ENCODE results near the gene UBAC1.

Gene UBAC1

DNA sequence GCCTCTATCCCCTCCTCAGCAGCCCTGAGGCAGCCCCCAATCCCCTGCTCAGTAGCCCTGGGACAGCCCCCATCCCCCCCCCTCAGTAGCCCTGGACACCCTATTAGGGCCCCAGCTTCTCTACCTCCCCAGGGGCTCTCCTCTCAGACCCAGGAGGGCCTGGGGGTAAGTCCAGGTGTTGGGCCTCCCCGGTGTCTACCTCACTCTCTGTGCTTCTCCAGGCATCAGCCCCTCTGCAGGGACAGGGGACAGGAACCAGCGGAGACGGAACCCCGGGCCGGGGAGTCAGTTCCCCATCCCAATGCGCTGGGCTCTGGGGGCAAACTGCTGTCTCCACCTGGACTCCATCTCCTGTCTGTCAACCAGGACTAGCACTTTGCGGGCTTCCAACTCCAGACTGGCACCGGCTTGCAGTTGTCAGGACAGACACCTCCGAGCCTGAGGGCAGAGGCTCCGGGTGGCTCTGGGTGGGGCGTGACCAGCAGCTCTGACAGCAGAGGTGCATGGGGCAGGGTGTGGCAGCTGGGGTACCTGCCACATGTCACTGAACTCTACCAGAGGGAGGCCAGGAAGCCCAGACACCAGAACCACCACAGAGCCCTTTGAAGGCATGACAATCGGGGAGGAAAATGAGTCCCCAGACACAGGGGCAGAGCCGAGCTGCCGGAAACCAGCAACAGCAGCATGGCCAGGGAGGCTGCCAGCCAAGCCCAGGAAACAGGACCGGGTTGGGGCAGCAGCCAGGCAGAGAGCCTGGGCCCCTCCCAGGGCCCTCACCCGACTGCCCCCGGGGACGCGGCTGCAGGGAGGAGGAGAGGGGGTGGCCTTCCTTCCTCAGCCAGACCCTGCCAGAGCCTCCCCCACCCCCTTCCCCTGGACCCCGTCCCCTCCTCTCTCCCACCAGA, 17.7 kb upstream of the UBAC1 start:
- in situ Hi-C loops (cut with HindIII; ENCODE audit: low pct_ligation_motif_present, low sequenced_read_pairs), result no loop called here
- Histone ChIP-seq H3K27me3 (replicated peaks) (peaks cover 4% of the 10 kb centered on the region), H3K36me3 (replicated peaks) (no peaks in the 10 kb centered on the region), H3K27ac (no peak overlapping the region), H3K4me3 (ENCODE audit: low read depth, low read length) (no peak overlapping the region)
- TF ChIP-seq, protein P1, sequence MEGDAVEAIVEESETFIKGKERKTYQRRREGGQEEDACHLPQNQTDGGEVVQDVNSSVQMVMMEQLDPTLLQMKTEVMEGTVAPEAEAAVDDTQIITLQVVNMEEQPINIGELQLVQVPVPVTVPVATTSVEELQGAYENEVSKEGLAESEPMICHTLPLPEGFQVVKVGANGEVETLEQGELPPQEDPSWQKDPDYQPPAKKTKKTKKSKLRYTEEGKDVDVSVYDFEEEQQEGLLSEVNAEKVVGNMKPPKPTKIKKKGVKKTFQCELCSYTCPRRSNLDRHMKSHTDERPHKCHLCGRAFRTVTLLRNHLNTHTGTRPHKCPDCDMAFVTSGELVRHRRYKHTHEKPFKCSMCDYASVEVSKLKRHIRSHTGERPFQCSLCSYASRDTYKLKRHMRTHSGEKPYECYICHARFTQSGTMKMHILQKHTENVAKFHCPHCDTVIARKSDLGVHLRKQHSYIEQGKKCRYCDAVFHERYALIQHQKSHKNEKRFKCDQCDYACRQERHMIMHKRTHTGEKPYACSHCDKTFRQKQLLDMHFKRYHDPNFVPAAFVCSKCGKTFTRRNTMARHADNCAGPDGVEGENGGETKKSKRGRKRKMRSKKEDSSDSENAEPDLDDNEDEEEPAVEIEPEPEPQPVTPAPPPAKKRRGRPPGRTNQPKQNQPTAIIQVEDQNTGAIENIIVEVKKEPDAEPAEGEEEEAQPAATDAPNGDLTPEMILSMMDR (IDR thresholded peaks at IDR 0.05; ENCODE audit: low read depth, low read length, missing control alignments), result no peak
- no peak for DNase-seq

DNA sequence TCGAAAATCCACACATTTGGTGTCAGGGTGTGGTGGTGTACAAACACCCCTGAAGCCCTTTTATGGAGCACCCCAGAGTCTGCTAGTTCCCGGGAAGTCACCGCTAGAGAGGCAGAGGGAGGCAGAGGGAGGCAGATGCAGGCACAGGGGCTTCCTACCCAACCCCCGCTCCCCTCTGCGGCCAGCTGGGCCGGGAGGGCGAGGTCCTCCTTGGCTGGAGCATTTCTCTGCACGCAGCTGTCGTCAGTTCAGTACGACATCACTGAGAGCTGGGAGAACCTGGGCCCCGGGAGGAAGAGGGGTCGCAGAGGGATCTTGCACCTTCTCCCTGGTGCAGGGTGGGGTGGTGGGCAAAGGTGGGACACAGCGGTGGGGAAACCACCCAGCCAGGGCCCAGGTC, 15.8 kb upstream of the UBAC1 start:
- in situ Hi-C loops (cut with HindIII; ENCODE audit: low pct_ligation_motif_present, low sequenced_read_pairs), result no loop called here
- no peak overlapping the region for H3K4me3 ChIP-seq (ENCODE audit: low read depth, low read length)

DNA sequence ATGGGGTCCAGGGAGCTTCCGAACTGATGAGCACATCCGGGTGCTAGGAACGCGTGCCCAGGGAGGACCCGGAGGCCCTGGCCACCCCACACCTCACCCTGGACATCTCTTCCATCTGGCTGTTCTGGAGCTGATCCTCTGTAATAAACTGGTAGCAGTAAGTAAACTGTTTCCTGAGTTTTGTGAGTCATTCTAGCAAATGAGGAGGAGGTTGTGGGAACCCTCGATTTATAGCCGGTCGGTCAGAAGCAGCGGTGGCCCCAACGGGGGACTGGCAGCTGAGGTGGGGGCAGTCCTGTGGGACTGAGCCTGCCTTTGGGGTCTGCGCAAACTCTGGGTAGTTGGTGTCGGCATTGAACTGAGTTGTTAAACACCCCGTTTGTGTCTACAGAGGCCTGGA, 15.4 kb upstream of the UBAC1 start:
- Histone ChIP-seq H3K27me3 (replicated peaks) (peaks cover 4% of the 10 kb centered on the region), H3K4me3 (ENCODE audit: low read depth, low read length) (no peak overlapping the region), H3K27ac (no peak overlapping the region), H3K36me3 (replicated peaks) (no peaks in the 10 kb centered on the region)
- TF ChIP-seq, protein P1 (IDR thresholded peaks at IDR 0.05; ENCODE audit: low read depth, low read length, missing control alignments), result no peak
- DNase-seq, result no peak
- in situ Hi-C loops (cut with HindIII; ENCODE audit: low pct_ligation_motif_present, low sequenced_read_pairs), result no loop called here

More for the DNA sequence above, 15.8 kb upstream of the UBAC1 start:
- no peaks in the 10 kb centered on the region for H3K36me3 ChIP-seq (replicated peaks)
- peaks cover 4% of the 10 kb centered on the region for H3K27me3 ChIP-seq (replicated peaks)
- TF ChIP-seq, protein P1 (IDR thresholded peaks at IDR 0.05; ENCODE audit: low read depth, low read length, missing control alignments), result no peak
- no peak overlapping the region for H3K27ac ChIP-seq
- no peak for DNase-seq

DNA sequence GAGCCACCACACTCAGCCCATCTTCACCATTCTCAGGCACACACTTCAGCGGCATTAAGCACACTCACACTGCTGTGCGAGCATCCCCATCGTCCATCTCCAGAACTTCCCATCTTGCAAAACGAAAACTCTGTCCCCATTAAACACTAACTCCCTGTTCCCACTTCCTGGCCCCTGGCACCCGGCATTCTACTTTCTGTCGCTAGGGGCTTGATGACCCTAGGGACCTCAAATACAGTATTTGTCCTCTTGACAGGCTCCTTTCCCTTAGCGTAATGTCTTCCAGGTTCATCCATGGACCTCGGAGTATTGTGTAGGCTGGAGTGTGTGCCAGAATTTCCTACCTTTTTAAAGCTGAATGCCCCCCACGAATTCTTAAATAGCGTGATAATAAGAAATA, 14.7 kb upstream of the UBAC1 start:
- in situ Hi-C loops (cut with HindIII; ENCODE audit: low pct_ligation_motif_present, low sequenced_read_pairs), result no loop called here
- TF ChIP-seq, protein P1 (IDR thresholded peaks at IDR 0.05; ENCODE audit: low read depth, low read length, missing control alignments), result peak; percentile 21
- DNase-seq, result no peak
- Histone ChIP-seq H3K36me3 (replicated peaks) (no peaks in the 10 kb centered on the region), H3K27me3 (replicated peaks) (peaks cover 4% of the 10 kb centered on the region), H3K27ac (no peak overlapping the region), H3K4me3 (ENCODE audit: low read depth, low read length) (no peak overlapping the region)

DNA sequence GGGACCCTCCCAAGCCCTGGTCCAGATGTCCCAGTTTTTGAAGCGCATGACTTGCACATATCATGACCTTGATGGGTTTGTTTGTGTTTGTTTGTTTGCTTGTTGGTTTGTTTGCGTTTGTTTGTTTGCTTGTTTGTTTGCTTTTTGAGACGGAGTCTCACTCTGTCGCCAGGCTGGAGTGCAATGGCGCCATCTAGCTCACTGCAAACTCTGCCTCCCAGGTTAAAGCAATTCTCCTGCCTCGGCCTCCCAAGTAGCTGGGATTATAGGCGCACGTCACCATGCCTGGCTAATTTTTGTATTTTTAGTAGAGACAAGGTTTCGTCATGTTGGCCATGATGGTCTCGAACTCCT, 13.0 kb upstream of the UBAC1 start:
- Histone ChIP-seq H3K27me3 (replicated peaks) (peaks cover 4% of the 10 kb centered on the region), H3K36me3 (replicated peaks) (no peaks in the 10 kb centered on the region), H3K27ac (no peak overlapping the region), H3K4me3 (ENCODE audit: low read depth, low read length) (no peak overlapping the region)
- in situ Hi-C loops (cut with HindIII; ENCODE audit: low pct_ligation_motif_present, low sequenced_read_pairs), result no loop called here
- TF ChIP-seq, protein P1 (IDR thresholded peaks at IDR 0.05; ENCODE audit: low read depth, low read length, missing control alignments), result no peak
- DNase-seq, result no peak

Measured in brain microvascular endothelial cell (primary cell).